Pancreas (tissue), 10 donors: Measurements from ENCODE around the gene CCDC68. TPM values are rescaled to one million over a fixed set of nuclear protein-coding genes. Genes with fewer than 3 reads are reported as not detected.

Experiments used
- ATAC-seq, 4 donors: fragments of 200-7000 bp; cut with Tn5 transposase; one replicate each; pipeline versions ENCODE4 v1.8.0 to v1.9.1; 2020; ENCODE audit warnings: mild to moderate bottlenecking in 4 of 4, moderate library complexity in 4 of 4
- DNase-seq, 6 donors: peaks; one replicate each; pipeline ENCODE4 v3.0.0-alpha.2; 2020
- FAIRE-seq: peaks from 2 replicates; lab custom pipeline; 2012; peaks lifted over from hg19 to GRCh38; lab: Jason Lieb, UNC
- H3K27ac ChIP-seq, 4 donors: fragments of 200-600 bp; sonication (generic); 1 replicate in 3 of 4; 2 replicates in 1 of 4; pipeline versions ENCODE4 v1.5.0 to v1.8.0; 2020
- H3K27me3 ChIP-seq, 4 donors: fragments of 200-600 bp; one replicate each; pipeline ENCODE4 v1.8.0; 2021
- H3K36me3 ChIP-seq, 3 donors: fragments of 200-600 bp; sonication (generic) in 1 of 3; one replicate each; pipeline versions ENCODE4 v1.5.0 to v1.8.0; 2020 to 2021
- H3K4me1 ChIP-seq, 3 donors: fragments of 200-600 bp; one replicate each; pipeline ENCODE4 v1.8.0; 2021
- H3K4me3 ChIP-seq, 4 donors: fragments of 200-600 bp; sonication (generic) in 2 of 4; one replicate each; pipeline versions ENCODE4 v1.5.0 to v1.8.0; 2020 to 2021
- H3K9me3 ChIP-seq, 4 donors: fragments of 200-600 bp; one replicate each; pipeline ENCODE4 v1.8.0; 2021
- WGBS, 2 donors: extraction: QIAGEN DNeasy Blood & Tissue Kit; methylation state at CpG; one replicate each; pipeline ENCODE4 v1.1.7; 2013; 5-methylcytosine and 5-hydroxymethylcytosine counted together
- intact Hi-C, 3 donors: fragments of 100-400 bp; cut with DNase I; formaldehyde crosslinking; loops; one replicate each; pipeline versions ENCODE4 v1.11.1 to v1.14.2; 2022
- polyA plus RNA-seq, 2 donors: library from polyadenylated mRNA; stranded (reverse); fragments of 200-250 nt; gene quantifications; one replicate each; pipeline ENCODE4 v1.2.3, GENCODE V29; 2013
- total RNA-seq, 6 donors: library from RNA; stranded (reverse); fragmentation: NEBNext Ultra II Directional in 4 of 6; extraction: Animal tissue kit (Norgen Biotek cat#: 25700) in 4 of 6; gene quantifications; one replicate each; pipeline versions ENCODE4 v1.2.1 to v1.2.4, GENCODE V29; 2021 to 2023
- TF ChIP-seq, protein P1 (sequence below), 4 donors: fragments of 200-600 bp; sonication (generic) in 3 of 4; IDR thresholded peaks; one replicate each; pipeline versions ENCODE4 v1.5.0 to v1.8.0; 2021; ENCODE audit warnings: antibody characterized with exemption in 4 of 4
- donor health status: healthy with polysubstance abuse.
- donor health status: DM: no; HTN: no; CAD: no; lungs with moderate emphysema.
- donor health status: DM: no; HTN: no; CAD: no.
- donor health status: control.
- donor health status: control.
- donor health status: Bipolar disorder and iron deficiency.
- donor health status: DM: yes; HTN: yes; CAD: no.
- donor health status: DM: no; HTN: no; CAD: no.
- donor health status: DM: no; HTN: no; CAD: no.
- donor health status: DM: yes; HTN: yes; CAD: no.

The CCDC68 gene
- total and polyA plus RNA-seq, 8 donors: 0.79 to 5.0 (median 1.3) TPM

DNA sequence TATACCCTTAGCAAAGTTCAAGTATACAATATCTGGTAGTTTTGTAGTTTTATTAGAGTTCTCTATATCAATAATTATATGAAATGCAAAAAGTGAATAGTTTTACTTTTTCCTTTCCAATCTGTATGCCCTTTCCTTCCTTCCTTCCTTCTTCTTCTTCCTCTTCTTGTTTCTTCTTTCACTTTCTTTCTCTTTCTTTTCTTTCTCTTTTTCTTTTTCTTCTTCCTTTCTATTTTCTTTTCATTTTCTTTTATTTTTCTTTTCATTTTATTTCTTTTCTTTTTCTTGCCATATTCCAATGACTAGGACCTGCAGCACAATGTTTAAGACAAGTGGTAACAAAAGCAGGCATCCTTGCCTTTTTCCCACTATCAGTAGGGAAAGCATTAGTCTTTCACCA is 59.8 kb downstream of the CCDC68 start:
- intact Hi-C loops: no loop called here
- TF ChIP-seq, protein P1, sequence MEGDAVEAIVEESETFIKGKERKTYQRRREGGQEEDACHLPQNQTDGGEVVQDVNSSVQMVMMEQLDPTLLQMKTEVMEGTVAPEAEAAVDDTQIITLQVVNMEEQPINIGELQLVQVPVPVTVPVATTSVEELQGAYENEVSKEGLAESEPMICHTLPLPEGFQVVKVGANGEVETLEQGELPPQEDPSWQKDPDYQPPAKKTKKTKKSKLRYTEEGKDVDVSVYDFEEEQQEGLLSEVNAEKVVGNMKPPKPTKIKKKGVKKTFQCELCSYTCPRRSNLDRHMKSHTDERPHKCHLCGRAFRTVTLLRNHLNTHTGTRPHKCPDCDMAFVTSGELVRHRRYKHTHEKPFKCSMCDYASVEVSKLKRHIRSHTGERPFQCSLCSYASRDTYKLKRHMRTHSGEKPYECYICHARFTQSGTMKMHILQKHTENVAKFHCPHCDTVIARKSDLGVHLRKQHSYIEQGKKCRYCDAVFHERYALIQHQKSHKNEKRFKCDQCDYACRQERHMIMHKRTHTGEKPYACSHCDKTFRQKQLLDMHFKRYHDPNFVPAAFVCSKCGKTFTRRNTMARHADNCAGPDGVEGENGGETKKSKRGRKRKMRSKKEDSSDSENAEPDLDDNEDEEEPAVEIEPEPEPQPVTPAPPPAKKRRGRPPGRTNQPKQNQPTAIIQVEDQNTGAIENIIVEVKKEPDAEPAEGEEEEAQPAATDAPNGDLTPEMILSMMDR (IDR thresholded peaks at IDR 0.05): no peak
- no peak overlapping the region for H3K27ac ChIP-seq
- no peaks in the 10 kb centered on the region for H3K27me3 ChIP-seq
- no peaks in the 10 kb centered on the region for H3K9me3 ChIP-seq
- ATAC-seq (no peak), DNase-seq (no peak), FAIRE-seq (no peak)
- no peak overlapping the region for H3K4me3 ChIP-seq
- no peaks in the 10 kb centered on the region for H3K4me1 ChIP-seq
- H3K36me3 ChIP-seq: no peaks in the 10 kb centered on the region

- FAIRE-seq (no peak), ATAC-seq (no peak), DNase-seq (no peak)
- Histone ChIP-seq H3K36me3 (no peaks in the 10 kb centered on the region), H3K4me1 (no peaks in the 10 kb centered on the region), H3K9me3 (no peaks in the 10 kb centered on the region), H3K27me3 (no peaks in the 10 kb centered on the region), H3K4me3 (no peak overlapping the region), H3K27ac (no peak overlapping the region)
- TF ChIP-seq, protein P1 (IDR thresholded peaks at IDR 0.05): no peak
- intact Hi-C loops: no loop called here
- 77 to 86% methylated on average over 2 of the region's 2 CpGs for WGBS, 2 donors
These were observed 70.3 kb downstream of the CCDC68 start for GRCh38 chr18:54888933-54889332.

- Histone ChIP-seq H3K4me1 (no peaks in the 10 kb centered on the region), H3K27me3 (no peaks in the 10 kb centered on the region), H3K9me3 (no peaks in the 10 kb centered on the region), H3K4me3 (no peak overlapping the region), H3K36me3 (no peaks in the 10 kb centered on the region), H3K27ac (no peak overlapping the region)
- no peak for DNase-seq
- whole genome bisulfite sequencing, 2 donors: 90 to 91% methylated on average over 2 of the region's 2 CpGs
- intact Hi-C loops: no loop called here
- ATAC-seq: no peak
- TF ChIP-seq, protein P1 (IDR thresholded peaks at IDR 0.05): no peak
- no peak for FAIRE-seq
These were observed 70.9 kb downstream of the CCDC68 start for GRCh38 chr18:54888378-54888777.

GRCh38 chr18:54883816-54884604 is 75.3 kb downstream of the CCDC68 start:
- H3K36me3 ChIP-seq: no peaks in the 10 kb centered on the region
- DNase-seq (no peak), ATAC-seq (no peak), FAIRE-seq (no peak)
- H3K9me3 ChIP-seq: no peaks in the 10 kb centered on the region
- TF ChIP-seq, protein P1 (IDR thresholded peaks at IDR 0.05): no peak
- no peak overlapping the region for H3K27ac ChIP-seq
- WGBS, 2 donors: 90 to 93% methylated on average over 6 of the region's 6 CpGs
- no peaks in the 10 kb centered on the region for H3K27me3 ChIP-seq
- no peak overlapping the region for H3K4me3 ChIP-seq
- intact Hi-C loops: no loop called here
- no peaks in the 10 kb centered on the region for H3K4me1 ChIP-seq

- intact Hi-C loops: no loop called here
- no peak for ATAC-seq
- 85% methylated on average over 4 of the region's 4 CpGs for WGBS, 2 donors
These were observed 76.9 kb downstream of the CCDC68 start for GRCh38 chr18:54882318-54882717.

More at GRCh38 chr18:54882318-54882717, 76.9 kb downstream of the CCDC68 start:
- Histone ChIP-seq H3K9me3 (no peaks in the 10 kb centered on the region), H3K27me3 (no peaks in the 10 kb centered on the region), H3K4me3 (no peak overlapping the region), H3K36me3 (no peaks in the 10 kb centered on the region), H3K4me1 (peaks cover 0 to 6% (median 4%) of the 10 kb centered on the region in 3 donors), H3K27ac (no peak overlapping the region)
- DNase-seq (no peak), FAIRE-seq (no peak)
- TF ChIP-seq, protein P1 (IDR thresholded peaks at IDR 0.05): no peak
